HepG2 (cell line): ENCODE data around the gene SLC11A1. TPM values are rescaled to one million over a fixed set of nuclear protein-coding genes. Genes with fewer than 3 reads are reported as not detected.
A peak's percentile ranks its signal among the peaks of the same experiment; 100 is the strongest.

Source experiments
- CEBPB ChIP-seq: IDR thresholded peaks from 2 replicates; pipeline ENCODE4 v1.6.1; 2011; ENCODE audit warnings: low read depth, low read length, improper control_type of control experiment, borderline replicate concordance
- KLF12 ChIP-seq: sonication (generic); formaldehyde crosslinking; IDR thresholded peaks from 2 replicates; pipeline ENCODE4 v1.4.0; 2020; ENCODE audit warnings: missing genetic modification reagents, borderline replicate concordance
- MAZ ChIP-seq, 2 experiments: sonication (generic) in 1 of 2; formaldehyde crosslinking in 1 of 2; IDR thresholded peaks; 2 replicates each; pipeline versions ENCODE4 v1.5.0 to v1.6.1; 2012 to 2020; ENCODE audit warnings: low read depth in 2 of 2, mild to moderate bottlenecking in 2 of 2, borderline replicate concordance in 1 of 2, improper control_type of control experiment in 1 of 2, low read length in 1 of 2, missing genetic modification reagents in 1 of 2, moderate library complexity in 1 of 2
- RERE ChIP-seq: IDR thresholded peaks from 2 replicates; pipeline ENCODE4 v1.6.1; 2016; ENCODE audit warnings: low read depth, missing genetic modification reagents, missing compliant biosample characterization
- THAP11 ChIP-seq: IDR thresholded peaks from 2 replicates; pipeline ENCODE4 v1.6.1; 2016; ENCODE audit warnings: missing biosample characterization, missing genetic modification reagents
- TP53 ChIP-seq: sonication (generic); formaldehyde crosslinking; conservative IDR thresholded peaks from 2 replicates; pipeline ENCODE4 v1.4.0; 2020; ENCODE audit warnings: missing genetic modification reagents
- ZFAT ChIP-seq: sonication (generic); formaldehyde crosslinking; conservative IDR thresholded peaks from 2 replicates; pipeline ENCODE4 v1.8.1; 2023; ENCODE audit warnings: missing genetic modification reagents, inconsistent platforms
- ZNF121 ChIP-seq: sonication (generic); formaldehyde crosslinking; IDR thresholded peaks from 2 replicates; pipeline ENCODE4 v1.5.0; 2020; ENCODE audit warnings: mild to moderate bottlenecking, missing genetic modification reagents
- ZNF605 ChIP-seq: sonication (generic); formaldehyde crosslinking; IDR thresholded peaks from 2 replicates; pipeline ENCODE4 v1.8.0; 2022; ENCODE audit warnings: mild to moderate bottlenecking, missing genetic modification reagents
- ZNF646 ChIP-seq: sonication (generic); formaldehyde crosslinking; IDR thresholded peaks from 2 replicates; pipeline ENCODE4 v1.9.0; 2021; ENCODE audit warnings: mild to moderate bottlenecking, missing genetic modification reagents
- ZNF761 ChIP-seq: sonication (generic); formaldehyde crosslinking; conservative IDR thresholded peaks from 2 replicates; pipeline ENCODE4 v1.4.0; 2020; ENCODE audit warnings: mild to moderate bottlenecking, missing genetic modification reagents
- ZNF777 ChIP-seq: sonication (generic); formaldehyde crosslinking; IDR thresholded peaks from 2 replicates; pipeline ENCODE4 v1.4.0; 2020; ENCODE audit warnings: missing genetic modification reagents
- ZNF883 ChIP-seq: sonication (generic); formaldehyde crosslinking; IDR thresholded peaks from 2 replicates; pipeline ENCODE4 v1.5.1; 2020; ENCODE audit warnings: mild to moderate bottlenecking, missing genetic modification reagents; ENCODE audit errors: not compliant biosample characterization
- ZSCAN25 ChIP-seq: sonication (generic); formaldehyde crosslinking; IDR thresholded peaks from 2 replicates; pipeline ENCODE4 v1.8.0; 2022; ENCODE audit warnings: mild to moderate bottlenecking, missing genetic modification reagents
- polyA plus RNA-seq, 8 experiments: library from polyadenylated mRNA; depleted of rRNA in 3 of 8; stranded (reverse) in 7 of 8; unstranded in 1 of 8; fragments of >200 nt; fragmentation: Illumina TruSeq in 4 of 8; extraction: Trizol in 4 of 8; gene quantifications; 2 replicates each; pipeline versions ENCODE4 v1.2.1 to v1.2.3, GENCODE V29; 2011 to 2016; ENCODE audit warnings: low read depth in 4 of 8, missing spikeins in 1 of 8, mixed read lengths in 1 of 8; ENCODE audit not compliant: insufficient read depth in 1 of 8
- total RNA-seq, 5 experiments: library from RNA; depleted of rRNA; stranded (reverse); fragments of >200 nt; fragmentation: Illumina TruSeq; extraction: Trizol; gene quantifications; 2 replicates each; pipeline ENCODE4 v1.2.3, GENCODE V29; 2016; ENCODE audit warnings: low read depth in 1 of 5

The SLC11A1 gene
- total and polyA plus RNA-seq, 2 of the 13 experiments (the other 11 are each of a cell fraction or from before 2014, with no cell fraction given) = 0.33 to 2.3 TPM

DNA sequence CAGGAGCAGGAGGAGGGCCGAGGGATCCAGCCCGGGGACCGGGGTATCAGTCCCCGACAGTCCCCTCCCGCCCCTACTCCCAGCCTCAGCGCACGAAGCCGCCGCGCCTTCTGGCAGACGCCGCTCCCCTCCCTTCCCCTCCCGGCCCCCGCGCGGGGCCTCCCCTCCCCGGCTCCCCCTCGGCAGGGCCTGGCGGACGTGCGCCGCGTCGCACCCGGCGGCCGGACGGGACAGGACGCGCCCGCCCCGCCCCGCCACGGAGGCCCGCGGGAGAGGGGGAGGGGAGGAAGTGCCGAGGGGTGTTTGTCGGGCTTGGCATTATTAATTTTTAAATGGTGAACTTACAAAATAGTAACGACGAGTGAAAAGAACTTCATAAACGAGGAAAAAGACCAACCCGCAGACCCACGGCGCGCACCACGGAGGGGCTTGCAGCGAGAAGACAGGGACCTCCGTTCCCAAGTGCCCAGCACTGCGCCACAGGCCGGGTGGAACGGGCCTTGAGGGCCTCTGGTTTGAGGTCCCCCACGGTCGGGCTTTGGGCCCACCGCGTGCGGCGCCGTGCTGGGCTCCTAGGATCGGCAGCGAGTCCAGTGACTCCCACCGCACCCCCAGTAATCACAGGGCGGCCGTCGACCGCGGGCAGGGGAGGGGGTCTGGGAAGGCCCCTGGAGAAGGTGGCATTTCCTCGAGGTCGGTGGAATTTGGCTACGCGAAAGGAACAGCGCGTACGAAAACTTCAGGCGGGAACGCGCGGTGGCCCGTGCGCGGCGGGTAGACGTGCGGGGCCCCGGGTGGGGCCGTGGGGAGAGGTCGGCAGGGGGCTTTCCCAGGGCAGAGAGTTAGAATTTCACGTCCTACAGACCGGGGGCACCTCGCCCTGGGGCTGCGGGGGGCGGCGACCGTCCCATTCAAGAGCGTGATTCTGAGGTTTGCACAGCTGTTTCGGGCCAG is 16.6 kb downstream of the SLC11A1 start (continued):
- TF ChIP-seq ZNF777 (CRISPR knock-in tag) (0 out of 2 replicates have a peak, but pooled peaks have one; percentile 8), ZNF646 (CRISPR knock-in tag) (no peak), ZSCAN25 (peak; percentile 69; the same call in 1 of the 2 replicates), ZFAT (CRISPR knock-in tag) (no peak; the same call in 1 of the 2 replicates), ZNF605 (CRISPR knock-in tag) (peak; percentile 70; the same call in 1 of the 2 replicates), ZNF883 (peak; percentile 7), ZNF761 (CRISPR knock-in tag) (0 out of 2 replicates have a peak, but pooled peaks have one; percentile 8), THAP11 (peak; percentile 21; the same call in 1 of the 2 replicates), CEBPB (no peak), ZNF121 (CRISPR knock-in tag) (peak; percentile 59; the same call in 1 of the 2 replicates), KLF12 (CRISPR knock-in tag) (peak; percentile 34), TP53 (CRISPR knock-in tag) (0 out of 2 replicates have a peak, but pooled peaks have one; percentile 68), RERE (CRISPR knock-in tag) (0 out of 2 replicates have a peak, but pooled peaks have one; percentile 11), MAZ (IDR thresholded peaks at IDR 0.05; ENCODE audit: borderline replicate concordance, low read depth, low read length) (peak; percentile 86), MAZ (CRISPR knock-in tag; IDR thresholded peaks at IDR 0.05; ENCODE audit: low read depth) (peak; percentile 68; the same call in 1 of the 2 replicates)
